HCT116 (cell line): ENCODE results near the gene DOLPP1. TPM values are rescaled to one million over a fixed set of nuclear protein-coding genes. Genes with fewer than 3 reads are reported as not detected.

Experiments used
- ATAC-seq: fragments of 200-7000 bp; cut with Tn5 transposase; 2 replicates; pipeline ENCODE4 v1.9.1; 2020; ENCODE audit warnings: mild to moderate bottlenecking, moderate library complexity
- BruUV-seq: library from RNA; stranded (reverse); fragments of 400-500 nt; replicated peaks from 2 replicates; lab custom pipeline; 2021; lab: Mats Ljungman, UMichigan
- CTCF ChIA-PET: fragments of 300-600 bp; sonication (Branson Sonifier 250); formaldehyde crosslinking; loops from one replicate; lab custom pipeline; 2021; ENCODE audit warnings: antibody characterized with exemption; lab: Charles Lee
- POLR2A ChIA-PET: fragments of 300-600, 350-600 bp; sonication (Branson Sonifier 250); formaldehyde crosslinking; loops from one replicate; lab custom pipeline; 2021; ENCODE audit warnings: antibody characterized with exemption; lab: Charles Lee
- RAD21 ChIA-PET, 2 experiments: fragments of 300-600 bp; sonication (Branson Sonifier 250); formaldehyde crosslinking; loops; one replicate each; lab custom pipeline; 2023; ENCODE audit warnings: low total read pairs in 2 of 2; ENCODE audit not compliant: uncharacterized antibody in 2 of 2, unreplicated experiment in 2 of 2, low non-redundant PET in 1 of 2; lab: Charles Lee
- DNase-seq: peaks from one replicate; pipeline ENCODE4 v3.0.0-alpha.2; 2010; ENCODE audit warnings: low read depth, low spot score
- H2AFZ ChIP-seq: fragments of 200-600 bp; shearing (Covaris generic), sonication (generic); 2 replicates; pipeline ENCODE4 v1.6.1; 2017; ENCODE audit warnings: low read depth, mixed run types, mixed read lengths, antibody characterized with exemption, low read length; ENCODE audit not compliant: poor library complexity, severe bottlenecking
- H3K27ac ChIP-seq: 2 replicates; pipeline ENCODE4 v1.5.1; 2012; ENCODE audit warnings: low read depth, low read length
- H3K27me3 ChIP-seq: fragments of 200-600 bp; sonication (generic); 2 replicates; pipeline ENCODE4 v1.6.1; 2016; ENCODE audit warnings: mixed run types, low read length, mixed read lengths; ENCODE audit not compliant: insufficient read depth
- H3K36me3 ChIP-seq, 2 experiments: fragments of 200-500 bp in 1 of 2; fragments of 200-600 bp in 1 of 2; sonication (Bioruptor generic) in 1 of 2; sonication (generic) in 1 of 2; 2 replicates each; pipeline versions ENCODE4 v1.5.1 to v1.6.1; 2014 to 2016; ENCODE audit warnings: low read length in 2 of 2, inconsistent platforms in 1 of 2, mixed read lengths in 1 of 2, mixed run types in 1 of 2; ENCODE audit not compliant: insufficient read depth in 2 of 2, control insufficient read depth in 1 of 2
- H3K4me1 ChIP-seq, 2 experiments: fragments of 200-600 bp in 1 of 2; sonication (generic) in 1 of 2; 2 replicates each; pipeline versions ENCODE4 v1.5.1 to v1.6.1; 2012 to 2017; ENCODE audit warnings: low read length in 2 of 2, inconsistent platforms in 1 of 2, mild to moderate bottlenecking in 1 of 2, mixed read lengths in 1 of 2, mixed run types in 1 of 2, moderate library complexity in 1 of 2; ENCODE audit not compliant: insufficient read depth in 2 of 2, control insufficient read depth in 1 of 2
- H3K4me2 ChIP-seq: fragments of 200-600 bp; sonication (generic); 2 replicates; pipeline ENCODE4 v1.6.1; 2017; ENCODE audit warnings: mixed run types, low read length, mixed read lengths
- H3K4me3 ChIP-seq, 2 experiments: fragments of 200-600 bp in 1 of 2; sonication (generic) in 1 of 2; replicated peaks in 1 of 2; 2 replicates each; pipeline ENCODE4 v1.5.1; 2011 to 2016; ENCODE audit warnings: low read length in 2 of 2, control low read depth in 1 of 2, low read depth in 1 of 2, mild to moderate bottlenecking in 1 of 2, mixed read lengths in 1 of 2, mixed run types in 1 of 2
- H3K79me2 ChIP-seq: fragments of 200-600 bp; sonication (generic); 2 replicates; pipeline ENCODE4 v1.6.1; 2017; ENCODE audit warnings: mild to moderate bottlenecking, mixed run types, low read length, moderate library complexity, mixed read lengths; ENCODE audit not compliant: insufficient read depth
- H3K9ac ChIP-seq: fragments of 200-600 bp; sonication (generic); 2 replicates; pipeline ENCODE4 v1.6.1; 2016; ENCODE audit warnings: low read length, mixed read lengths
- H3K9me2 ChIP-seq: fragments of 200-600 bp; sonication (generic), shearing (Covaris generic); 2 replicates; pipeline ENCODE4 v1.6.1; 2017; ENCODE audit warnings: mixed run types, mild to moderate bottlenecking, moderate library complexity; ENCODE audit not compliant: insufficient read depth
- H3K9me3 ChIP-seq, 2 experiments: fragments of 200-500 bp in 1 of 2; fragments of 200-600 bp in 1 of 2; sonication (Bioruptor generic) in 1 of 2; sonication (generic) in 1 of 2; 2 replicates each; pipeline ENCODE4 v1.6.1; 2014 to 2017; ENCODE audit warnings: low read length in 2 of 2, mixed read lengths in 2 of 2, inconsistent platforms in 1 of 2, low read depth in 1 of 2, mild to moderate bottlenecking in 1 of 2, mixed run types in 1 of 2, moderate library complexity in 1 of 2; ENCODE audit not compliant: control insufficient read depth in 1 of 2, insufficient read depth in 1 of 2
- H4K20me1 ChIP-seq: fragments of 200-600 bp; sonication (generic), shearing (Covaris generic); 2 replicates; pipeline ENCODE4 v1.6.1; 2017; ENCODE audit warnings: mixed run types, mild to moderate bottlenecking, moderate library complexity; ENCODE audit not compliant: insufficient read depth
- CBX3 ChIP-seq: IDR thresholded peaks from 2 replicates; pipeline ENCODE4 v1.6.1; 2012; ENCODE audit warnings: low read depth
- CEBPB ChIP-seq: IDR thresholded peaks from 2 replicates; pipeline ENCODE4 v1.6.1; 2012; ENCODE audit warnings: low read depth
- EGR1 ChIP-seq: IDR thresholded peaks from 2 replicates; pipeline ENCODE4 v1.6.1; 2012; ENCODE audit warnings: low read depth
- ELF1 ChIP-seq: IDR thresholded peaks from 2 replicates; pipeline ENCODE4 v1.6.1; 2012; ENCODE audit warnings: low read depth, borderline replicate concordance
- EZH2 ChIP-seq: fragments of 200-600 bp; sonication (generic); IDR thresholded peaks from 2 replicates; pipeline ENCODE4 v1.6.1; 2017; ENCODE audit warnings: antibody characterized with exemption, mixed run types
- EZH2phosphoT487 ChIP-seq: fragments of 200-600 bp; IDR thresholded peaks from 2 replicates; pipeline ENCODE4 v1.6.1; 2018; ENCODE audit warnings: antibody characterized with exemption, borderline replicate concordance
- FOSL1 ChIP-seq: IDR thresholded peaks from 2 replicates; pipeline ENCODE4 v1.6.1; 2012; ENCODE audit warnings: low read depth
- JUND ChIP-seq: IDR thresholded peaks from 2 replicates; pipeline ENCODE4 v1.6.1; 2012
- POLR2A ChIP-seq: IDR thresholded peaks from 2 replicates; pipeline ENCODE4 v1.7.0; 2011; ENCODE audit warnings: borderline replicate concordance; ENCODE audit not compliant: insufficient read depth, insufficient read length; ENCODE audit errors: extremely low read depth
- POLR2AphosphoS5 ChIP-seq: IDR thresholded peaks from 2 replicates; pipeline ENCODE4 v1.6.1; 2011; ENCODE audit warnings: mild to moderate bottlenecking, low read depth, low read length, moderate library complexity
- RAD21 ChIP-seq: IDR thresholded peaks from 2 replicates; pipeline ENCODE4 v1.6.1; 2012; ENCODE audit warnings: low read depth, mild to moderate bottlenecking
- SIN3A ChIP-seq: IDR thresholded peaks from 2 replicates; pipeline ENCODE4 v1.6.1; 2012; ENCODE audit warnings: low read depth
- SP1 ChIP-seq: IDR thresholded peaks from 2 replicates; pipeline ENCODE4 v1.6.1; 2012; ENCODE audit warnings: low read depth
- SRF ChIP-seq: IDR thresholded peaks from 2 replicates; pipeline ENCODE4 v1.6.1; 2012; ENCODE audit warnings: low read depth
- TCF7L2 ChIP-seq: IDR thresholded peaks from 2 replicates; pipeline ENCODE4 v1.7.0; 2011; ENCODE audit warnings: borderline replicate concordance, inconsistent platforms; ENCODE audit not compliant: insufficient read depth, insufficient read length; ENCODE audit errors: extremely low read depth
- YY1 ChIP-seq: IDR thresholded peaks from 2 replicates; pipeline ENCODE4 v1.6.1; 2011; ENCODE audit warnings: low read length, low read depth, moderate library complexity, mild to moderate bottlenecking; ENCODE audit not compliant: insufficient replicate concordance; ENCODE audit errors: extremely low read depth
- ZNF274 ChIP-seq: fragments of 200-500 bp; sonication (Bioruptor generic); IDR thresholded peaks from 2 replicates; pipeline ENCODE4 v1.6.1; 2014; ENCODE audit warnings: mild to moderate bottlenecking, low read depth, low read length, inconsistent platforms
- intact Hi-C: fragments of 100-400 bp; cut with micrococcal nuclease; formaldehyde crosslinking; loops from 2 replicates; pipeline ENCODE4 v1.10.0; 2022
- total RNA-seq: library from RNA; stranded (reverse); gene quantifications from one replicate; pipeline ENCODE4 v1.2.1, GENCODE V29; 2021; ENCODE audit not compliant: unreplicated experiment
- TF ChIP-seq, protein P1 (sequence below): IDR thresholded peaks from 2 replicates; pipeline ENCODE4 v1.6.1; 2012
- TF ChIP-seq, protein P2 (sequence below): IDR thresholded peaks from 2 replicates; pipeline ENCODE4 v1.6.1; 2012
- TF ChIP-seq, protein P3 (sequence below), 3 experiments: fragments of 200-600 bp in 1 of 3; sonication (generic) in 1 of 3; IDR thresholded peaks in 2 of 3; conservative IDR thresholded peaks in 1 of 3; 2 replicates each; pipeline ENCODE4 v1.5.1; 2012 to 2017; ENCODE audit warnings: low read depth in 2 of 3, low read length in 2 of 3, antibody characterized with exemption in 1 of 3, borderline replicate concordance in 1 of 3, control low read depth in 1 of 3, mild to moderate bottlenecking in 1 of 3, mixed read lengths in 1 of 3, mixed run types in 1 of 3, moderate library complexity in 1 of 3; ENCODE audit not compliant: insufficient read depth in 1 of 3
- TF ChIP-seq, protein P4 (sequence below): IDR thresholded peaks from 2 replicates; pipeline ENCODE4 v1.6.1; 2011; ENCODE audit warnings: mild to moderate bottlenecking, low read length, moderate library complexity; ENCODE audit not compliant: insufficient replicate concordance; ENCODE audit errors: extremely low read depth

Gene DOLPP1
- total RNA-seq, 1 experiment from 2014 or later = 17.4 TPM

DNA sequence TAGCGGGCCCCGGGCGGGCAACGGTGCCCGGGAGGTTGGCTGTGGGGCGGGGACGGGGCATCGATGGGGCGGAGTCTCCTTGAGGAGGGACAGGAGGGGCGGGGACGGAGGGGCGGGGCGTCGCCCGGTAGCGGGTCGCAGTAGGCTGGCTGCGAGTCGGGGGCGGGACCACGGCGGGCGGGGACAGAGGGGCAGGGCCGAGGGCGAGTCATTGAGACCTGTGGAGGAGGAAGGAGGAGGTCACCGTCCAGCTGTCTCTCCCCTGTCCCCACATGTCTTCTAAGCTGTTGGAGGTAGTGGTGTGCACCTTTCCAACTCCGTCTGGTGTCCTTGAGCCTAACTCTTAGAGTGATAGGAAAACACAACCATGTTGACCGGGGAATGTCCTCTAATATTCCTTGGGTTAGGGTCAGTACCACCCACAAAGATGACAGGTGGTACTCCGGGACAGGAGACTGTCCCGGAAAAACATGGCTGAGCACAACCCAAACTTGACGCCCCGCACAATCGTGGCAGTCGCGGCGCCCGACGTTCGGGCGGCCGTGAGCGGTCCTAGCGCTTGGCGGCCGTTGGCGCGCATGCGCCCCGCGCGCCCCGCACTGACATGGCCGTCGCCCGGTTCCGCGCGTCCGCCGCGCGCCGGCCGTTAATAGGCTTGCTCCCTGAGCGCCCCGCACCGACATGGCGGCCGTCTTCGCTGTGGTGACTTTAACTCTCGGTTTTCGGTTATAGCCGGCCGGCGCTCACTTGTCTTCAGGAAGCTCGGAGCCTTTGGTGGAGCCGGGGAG lies 30.0 kb downstream of the DOLPP1 start, which contains the start of the genes CRAT and PTPA:
CRAT (minus strand) TSS at position 54 of the 788 bp plus-strand sequence. CDS start 284 bp downstream, outside the sequence.
PTPA (plus strand) TSS at position 676 of the 788 bp plus-strand sequence. CDS start 186 bp downstream, outside the sequence.
- no peaks in the 10 kb centered on the region for H3K27me3 ChIP-seq
- CTCF ChIA-PET = interaction anchor here (0.6 kb wide), 2 partner anchors 34 to 242 kb away, joined by 3 read pairs; no protein-coding TSS in a partner anchor

More for the DNA sequence above, 30.0 kb downstream of the DOLPP1 start, which contains the start of the genes CRAT and PTPA:
- Histone ChIP-seq H4K20me1 (no peaks in the 10 kb centered on the region), H3K9ac (peak within 1 kb of the TSS; percentile 86), H3K4me2 (peak within 1 kb of the TSS; percentile 89), H3K36me3 (no peaks in the 10 kb centered on the region), H3K27ac (peak within 1 kb of the TSS; percentile 97), H3K79me2 (peaks cover 43% of the 10 kb centered on the region), H2AFZ (no peak within 1 kb of the TSS), H3K4me1 (peaks cover 23 to 48% of the 10 kb centered on the region in 2 experiments), H3K4me3 (peak within 1 kb of the TSS; percentile 73 to 90), H3K9me3 (no peaks in the 10 kb centered on the region), H3K9me2 (no peaks in the 10 kb centered on the region)
- peak; percentile 86 for DNase-seq
- intact Hi-C loops = no loop called here
- ATAC-seq = peak; percentile 85
- POLR2A ChIA-PET = interaction anchor here (0.6 to 1.8 kb wide), 3 partner anchors 29 to 349 kb away, joined by 3 to 4 read pairs (median 3); no protein-coding TSS in a partner anchor
- RAD21 ChIA-PET = interaction anchor here in 1 of 2 experiments (0.7 kb wide), 1 partner anchor 61 kb away, joined by 5 read pairs; no protein-coding TSS in a partner anchor
- TF ChIP-seq JUND (no peak), POLR2AphosphoS5 (peak; percentile 99), TCF7L2 (no peak), YY1 (peak; percentile 98), FOSL1 (no peak), CEBPB (no peak), EGR1 (no peak), CBX3 (no peak), EZH2 (no peak), EZH2phosphoT487 (no peak), SP1 (no peak), RAD21 (no peak), ELF1 (no peak), SRF (no peak), ZNF274 (no peak), SIN3A (no peak), POLR2A (peak; percentile 91)
- TF ChIP-seq, protein P1, sequence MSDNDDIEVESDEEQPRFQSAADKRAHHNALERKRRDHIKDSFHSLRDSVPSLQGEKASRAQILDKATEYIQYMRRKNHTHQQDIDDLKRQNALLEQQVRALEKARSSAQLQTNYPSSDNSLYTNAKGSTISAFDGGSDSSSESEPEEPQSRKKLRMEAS = no peak
- TF ChIP-seq, protein P2, sequence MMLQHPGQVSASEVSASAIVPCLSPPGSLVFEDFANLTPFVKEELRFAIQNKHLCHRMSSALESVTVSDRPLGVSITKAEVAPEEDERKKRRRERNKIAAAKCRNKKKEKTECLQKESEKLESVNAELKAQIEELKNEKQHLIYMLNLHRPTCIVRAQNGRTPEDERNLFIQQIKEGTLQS = no peak
- TF ChIP-seq, protein P3, sequence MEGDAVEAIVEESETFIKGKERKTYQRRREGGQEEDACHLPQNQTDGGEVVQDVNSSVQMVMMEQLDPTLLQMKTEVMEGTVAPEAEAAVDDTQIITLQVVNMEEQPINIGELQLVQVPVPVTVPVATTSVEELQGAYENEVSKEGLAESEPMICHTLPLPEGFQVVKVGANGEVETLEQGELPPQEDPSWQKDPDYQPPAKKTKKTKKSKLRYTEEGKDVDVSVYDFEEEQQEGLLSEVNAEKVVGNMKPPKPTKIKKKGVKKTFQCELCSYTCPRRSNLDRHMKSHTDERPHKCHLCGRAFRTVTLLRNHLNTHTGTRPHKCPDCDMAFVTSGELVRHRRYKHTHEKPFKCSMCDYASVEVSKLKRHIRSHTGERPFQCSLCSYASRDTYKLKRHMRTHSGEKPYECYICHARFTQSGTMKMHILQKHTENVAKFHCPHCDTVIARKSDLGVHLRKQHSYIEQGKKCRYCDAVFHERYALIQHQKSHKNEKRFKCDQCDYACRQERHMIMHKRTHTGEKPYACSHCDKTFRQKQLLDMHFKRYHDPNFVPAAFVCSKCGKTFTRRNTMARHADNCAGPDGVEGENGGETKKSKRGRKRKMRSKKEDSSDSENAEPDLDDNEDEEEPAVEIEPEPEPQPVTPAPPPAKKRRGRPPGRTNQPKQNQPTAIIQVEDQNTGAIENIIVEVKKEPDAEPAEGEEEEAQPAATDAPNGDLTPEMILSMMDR (IDR thresholded peaks at IDR 0.05 in 2 of 3, conservative IDR thresholded peaks at IDR 0.05 in 1 of 3; ENCODE audit: borderline replicate concordance in 1 of 3, insufficient read depth in 1 of 3, low read depth in 2 of 3, low read length in 2 of 3) = no peak
- TF ChIP-seq, protein P4, sequence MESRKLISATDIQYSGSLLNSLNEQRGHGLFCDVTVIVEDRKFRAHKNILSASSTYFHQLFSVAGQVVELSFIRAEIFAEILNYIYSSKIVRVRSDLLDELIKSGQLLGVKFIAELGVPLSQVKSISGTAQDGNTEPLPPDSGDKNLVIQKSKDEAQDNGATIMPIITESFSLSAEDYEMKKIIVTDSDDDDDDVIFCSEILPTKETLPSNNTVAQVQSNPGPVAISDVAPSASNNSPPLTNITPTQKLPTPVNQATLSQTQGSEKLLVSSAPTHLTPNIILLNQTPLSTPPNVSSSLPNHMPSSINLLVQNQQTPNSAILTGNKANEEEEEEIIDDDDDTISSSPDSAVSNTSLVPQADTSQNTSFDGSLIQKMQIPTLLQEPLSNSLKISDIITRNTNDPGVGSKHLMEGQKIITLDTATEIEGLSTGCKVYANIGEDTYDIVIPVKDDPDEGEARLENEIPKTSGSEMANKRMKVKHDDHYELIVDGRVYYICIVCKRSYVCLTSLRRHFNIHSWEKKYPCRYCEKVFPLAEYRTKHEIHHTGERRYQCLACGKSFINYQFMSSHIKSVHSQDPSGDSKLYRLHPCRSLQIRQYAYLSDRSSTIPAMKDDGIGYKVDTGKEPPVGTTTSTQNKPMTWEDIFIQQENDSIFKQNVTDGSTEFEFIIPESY = no peak
- BruUV-seq = no TSS peak
